Right ventricle myocardium superior (tissue), 1 donor: ENCODE data around the gene PHF19. TPM values are rescaled to one million over a fixed set of nuclear protein-coding genes. Genes with fewer than 3 reads are reported as not detected.

Source experiments
- ATAC-seq: fragments of 200-7000 bp; cut with Tn5 transposase; one replicate; pipeline ENCODE4 v1.9.1; 2020; ENCODE audit warnings: mild to moderate bottlenecking; ENCODE audit not compliant: poor library complexity
- DNase-seq: peaks from one replicate; pipeline ENCODE4 v3.0.0-alpha.2; 2020
- intact Hi-C: fragments of 100-400 bp; cut with DNase I; formaldehyde crosslinking; loops from one replicate; pipeline ENCODE4 v1.11.2; 2022
- total RNA-seq: library from RNA; stranded (reverse); fragmentation: NEBNext Ultra II Directional; extraction: Animal tissue kit (Norgen Biotek cat#: 25700); gene quantifications from one replicate; pipeline ENCODE4 v1.2.1, GENCODE V29; 2021
- donor health status: DM: no; HTN: yes; CAD: no; lungs with severe emphysema.

The PHF19 gene
- total RNA-seq, 1 donor from 2014 or later = 11.9 TPM

GRCh38 chr9:120878188-120879130, 1.5 kb upstream of the PHF19 start:
- ATAC-seq (no peak), DNase-seq (no peak)
- intact Hi-C loops = loop anchor here (5.0 kb wide), 1 partner anchor 39 kb away; no protein-coding TSS in a partner anchor

- intact Hi-C loops = loop anchor here (5.0 kb wide), 1 partner anchor 40 kb away; no protein-coding TSS in a partner anchor
- DNase-seq (peak; percentile 82), ATAC-seq (peak; percentile 64)
Observed at GRCh38 chr9:120877276-120878034, 467 bp upstream of the PHF19 start.

GRCh38 chr9:120875954-120876841, 790 bp downstream of the PHF19 start:
- ATAC-seq (peak; percentile 80), DNase-seq (peak; percentile 91)
- intact Hi-C loops = loop anchor here (5.0 kb wide), 1 partner anchor 41 kb away; no protein-coding TSS in a partner anchor

- intact Hi-C loops = loop anchor here (5.0 kb wide), 1 partner anchor 42 kb away; no protein-coding TSS in a partner anchor
- ATAC-seq = no peak
- DNase-seq = no peak
Observed at GRCh38 chr9:120875643-120875953, 1.4 kb downstream of the PHF19 start.

- DNase-seq (no peak), ATAC-seq (no peak)
- intact Hi-C loops = loop anchor here (5.0 kb wide), 1 partner anchor 42 kb away; no protein-coding TSS in a partner anchor
Observed at GRCh38 chr9:120875195-120875565, 1.8 kb downstream of the PHF19 start.

GRCh38 chr9:120874226-120875194, 2.5 kb downstream of the PHF19 start:
- ATAC-seq (no peak), DNase-seq (no peak)
- intact Hi-C loops = loop anchor here (5.0 kb wide), 1 partner anchor 43 kb away; no protein-coding TSS in a partner anchor

- intact Hi-C loops = no loop called here
- ATAC-seq (no peak), DNase-seq (no peak)
Observed at GRCh38 chr9:120873512-120873911, 3.5 kb downstream of the PHF19 start.

GRCh38 chr9:120872791-120873502, 4.0 kb downstream of the PHF19 start:
- intact Hi-C loops = no loop called here
- ATAC-seq = no peak
- DNase-seq = no peak

- no peak for DNase-seq
- intact Hi-C loops = no loop called here
- ATAC-seq = no peak
Observed at GRCh38 chr9:120870206-120870605, 6.8 kb downstream of the PHF19 start.

- intact Hi-C loops = no loop called here
- ATAC-seq (no peak), DNase-seq (no peak)
Observed at GRCh38 chr9:120869726-120870125, 7.3 kb downstream of the PHF19 start.

- intact Hi-C loops = no loop called here
- no peak for DNase-seq
Observed at GRCh38 chr9:120869360-120869687, 7.7 kb downstream of the PHF19 start.

GRCh38 chr9:120868676-120869359, 8.2 kb downstream of the PHF19 start:
- peak; percentile 96 for ATAC-seq
- peak; percentile 96 for DNase-seq
- intact Hi-C loops = no loop called here

More at GRCh38 chr9:120869360-120869687, 7.7 kb downstream of the PHF19 start:
- no peak for ATAC-seq

GRCh38 chr9:120868339-120868675, 8.7 kb downstream of the PHF19 start:
- ATAC-seq = no peak
- DNase-seq = no peak
- intact Hi-C loops = no loop called here

GRCh38 chr9:120867676-120868338, 9.2 kb downstream of the PHF19 start:
- ATAC-seq = no peak
- no peak for DNase-seq
- intact Hi-C loops = no loop called here

GRCh38 chr9:120866651-120867050, 10.3 kb downstream of the PHF19 start:
- ATAC-seq (no peak), DNase-seq (no peak)
- intact Hi-C loops = no loop called here

- DNase-seq (no peak), ATAC-seq (no peak)
- intact Hi-C loops = no loop called here
Observed at GRCh38 chr9:120865809-120866208, 11.2 kb downstream of the PHF19 start.
